ENCODE measurements around the gene RPIA.
"Not testable (repeated sequence)": the region's sequence is repeated elsewhere in the genome, so short reads cannot be mapped to it uniquely, and the experiment has no call there.

Gene RPIA

GRCh38 chr2:88735133-88735532 lies 43.7 kb downstream of the RPIA start:
- DNase-seq (ENCODE audit: low read depth, low spot score): no peak

GRCh38 chr2:88735853-88736252 lies 44.4 kb downstream of the RPIA start:
- DNase-seq (ENCODE audit: low read depth, low spot score): no peak

- no peak for DNase-seq (ENCODE audit: low read depth, low spot score)
Observed at GRCh38 chr2:88736437-88736836, 45.0 kb downstream of the RPIA start.

GRCh38 chr2:88737385-88737784 lies 45.9 kb downstream of the RPIA start:
- no peak for DNase-seq (ENCODE audit: low read depth, low spot score)

- DNase-seq (ENCODE audit: low read depth, low spot score): peak; percentile 79
Observed at GRCh38 chr2:88738271-88738670, 46.8 kb downstream of the RPIA start.

- DNase-seq (ENCODE audit: low read depth, low spot score): peak; percentile 85
Observed at GRCh38 chr2:88739985-88740600, 48.6 kb downstream of the RPIA start.

GRCh38 chr2:88746929-88747490 lies 55.5 kb downstream of the RPIA start:
- no peak for DNase-seq (ENCODE audit: low read depth, low spot score)

- no peak for DNase-seq (ENCODE audit: low read depth, low spot score)
Observed at GRCh38 chr2:88747990-88748389, 56.5 kb downstream of the RPIA start.

GRCh38 chr2:88751768-88752167 lies 60.3 kb downstream of the RPIA start:
- no peak for DNase-seq (ENCODE audit: low read depth, low spot score)

GRCh38 chr2:88753833-88754584 lies 62.5 kb downstream of the RPIA start:
- DNase-seq (ENCODE audit: low read depth, low spot score): no peak

GRCh38 chr2:88754585-88755320 lies 63.3 kb downstream of the RPIA start:
- DNase-seq (ENCODE audit: low read depth, low spot score): no peak

GRCh38 chr2:88755836-88756235 lies 64.4 kb downstream of the RPIA start:
- no peak for DNase-seq (ENCODE audit: low read depth, low spot score)

GRCh38 chr2:88757025-88757424 lies 65.6 kb downstream of the RPIA start:
- DNase-seq (ENCODE audit: low read depth, low spot score): no peak

GRCh38 chr2:88758702-88759101 lies 67.2 kb downstream of the RPIA start:
- DNase-seq (ENCODE audit: low read depth, low spot score): not testable (repeated sequence)

GRCh38 chr2:88760819-88761598 lies 69.5 kb downstream of the RPIA start:
- DNase-seq (ENCODE audit: low read depth, low spot score): no peak

- DNase-seq (ENCODE audit: low read depth, low spot score): no peak
Observed at GRCh38 chr2:88764141-88764849, 72.8 kb downstream of the RPIA start.

- no peak for DNase-seq (ENCODE audit: low read depth, low spot score)
Observed at GRCh38 chr2:88764850-88765153, 73.3 kb downstream of the RPIA start.

GRCh38 chr2:88765154-88765888 lies 73.8 kb downstream of the RPIA start:
- DNase-seq (ENCODE audit: low read depth, low spot score): peak; percentile 58

GRCh38 chr2:88765889-88766481 lies 74.5 kb downstream of the RPIA start:
- not testable (repeated sequence) for DNase-seq (ENCODE audit: low read depth, low spot score)

- no peak for DNase-seq (ENCODE audit: low read depth, low spot score)
Observed at GRCh38 chr2:88770016-88770415, 78.5 kb downstream of the RPIA start.
